GM21390 (cell line): ENCODE results near the gene ZNF654.
A peak's percentile ranks its signal among the peaks of the same experiment; 100 is the strongest.
"Not testable (repeated sequence)": the region's sequence is repeated elsewhere in the genome, so short reads cannot be mapped to it uniquely, and the experiment has no call there.

Experiments used
- ATAC-seq: cut with Tn5 transposase; IDR thresholded peaks from one replicate; pipeline ENCODE4 v1.9.1; 2021; ENCODE audit not compliant: unreplicated experiment

Gene ZNF654

GRCh38 chr3:88058581-88059379, at the start of gene ZNF654, which contains the start of gene CGGBP1:
Gene ZNF654, plus strand, starts transcription at chr3:88059255. Its CDS starts 65 bp downstream, at chr3:88059320.
Gene CGGBP1, minus strand, starts transcription at chr3:88059005. Its CDS starts 3,029 bp downstream, at chr3:88055976.
- peak; percentile 91 for ATAC-seq

GRCh38 chr3:88010810-88011209, 48.2 kb upstream of the ZNF654 start:
- no peak for ATAC-seq

- no peak for ATAC-seq
Observed at GRCh38 chr3:88013592-88013991, 45.5 kb upstream of the ZNF654 start.

- ATAC-seq: not testable (repeated sequence)
Observed at GRCh38 chr3:88015656-88016055, 43.4 kb upstream of the ZNF654 start.

GRCh38 chr3:88019024-88019423, 40.0 kb upstream of the ZNF654 start:
- peak; percentile 97 for ATAC-seq

- ATAC-seq: no peak
Observed at GRCh38 chr3:88025001-88025552, 34.0 kb upstream of the ZNF654 start.

GRCh38 chr3:88028876-88029275, 30.2 kb upstream of the ZNF654 start:
- ATAC-seq: no peak

- no peak for ATAC-seq
Observed at GRCh38 chr3:88030210-88030609, 28.8 kb upstream of the ZNF654 start.

GRCh38 chr3:88031642-88032077, 27.4 kb upstream of the ZNF654 start:
- ATAC-seq: peak; percentile 81

- no peak for ATAC-seq
Observed at GRCh38 chr3:88032245-88032644, 26.8 kb upstream of the ZNF654 start.

- no peak for ATAC-seq
Observed at GRCh38 chr3:88033079-88033478, 26.0 kb upstream of the ZNF654 start.

- no peak for ATAC-seq
Observed at GRCh38 chr3:88033808-88034207, 25.2 kb upstream of the ZNF654 start.

- ATAC-seq: no peak
Observed at GRCh38 chr3:88034491-88035275, 24.4 kb upstream of the ZNF654 start.

GRCh38 chr3:88036221-88036620, 22.8 kb upstream of the ZNF654 start:
- no peak for ATAC-seq

GRCh38 chr3:88038566-88038965, 20.5 kb upstream of the ZNF654 start:
- no peak for ATAC-seq

- ATAC-seq: no peak
Observed at GRCh38 chr3:88040529-88040928, 18.5 kb upstream of the ZNF654 start.

- ATAC-seq: no peak
Observed at GRCh38 chr3:88041005-88041404, 18.1 kb upstream of the ZNF654 start.

- ATAC-seq: no peak
Observed at GRCh38 chr3:88044411-88044810, 14.6 kb upstream of the ZNF654 start.

- ATAC-seq: no peak
Observed at GRCh38 chr3:88046766-88047165, 12.3 kb upstream of the ZNF654 start.

- ATAC-seq: no peak
Observed at GRCh38 chr3:88057630-88058305, 1.3 kb upstream of the ZNF654 start.

- peak; percentile 21 for ATAC-seq
Observed at GRCh38 chr3:88058306-88058580, 812 bp upstream of the ZNF654 start.
